IPS-18c (cell line): ENCODE measurements around the gene HLA-F.

Experiments
- H3K4me3 ChIP-seq: 2 replicates; pipeline ENCODE4 v1.7.0; 2013; ENCODE audit warnings: low read depth, mild to moderate bottlenecking, low read length, moderate library complexity; ENCODE audit not compliant: insufficient read depth
- H3K9me3 ChIP-seq: one replicate; pipeline ENCODE4 v1.6.1; 2013; ENCODE audit warnings: mild to moderate bottlenecking, low read length, moderate library complexity; ENCODE audit not compliant: control insufficient read depth, insufficient read depth

HLA-F gene

GRCh38 chr6:29710281-29710941 is 12.8 kb upstream of the HLA-F start:
- no peak overlapping the region for H3K4me3 ChIP-seq
- H3K9me3 ChIP-seq, result no peaks in the 10 kb centered on the region

GRCh38 chr6:29720863-29721262 is 2.4 kb upstream of the HLA-F start:
- Histone ChIP-seq H3K9me3 (no peaks in the 10 kb centered on the region), H3K4me3 (no peak overlapping the region)

GRCh38 chr6:29723666-29724588 is 693 bp downstream of the HLA-F start:
- Histone ChIP-seq H3K9me3 (no peaks in the 10 kb centered on the region), H3K4me3 (peak overlapping the region; percentile 72)

- no peak overlapping the region for H3K4me3 ChIP-seq
- H3K9me3 ChIP-seq, result no peaks in the 10 kb centered on the region
Measured at GRCh38 chr6:29724937-29725869, 2.0 kb downstream of the HLA-F start.

- Histone ChIP-seq H3K4me3 (no peak overlapping the region), H3K9me3 (no peaks in the 10 kb centered on the region)
Measured at GRCh38 chr6:29726001-29726400, 2.8 kb downstream of the HLA-F start.

- Histone ChIP-seq H3K4me3 (no peak overlapping the region), H3K9me3 (no peaks in the 10 kb centered on the region)
Measured at GRCh38 chr6:29726571-29727194, 3.4 kb downstream of the HLA-F start.

- no peak overlapping the region for H3K4me3 ChIP-seq
- H3K9me3 ChIP-seq, result no peaks in the 10 kb centered on the region
Measured at GRCh38 chr6:29727637-29728036, 4.4 kb downstream of the HLA-F start.

- no peaks in the 10 kb centered on the region for H3K9me3 ChIP-seq
- H3K4me3 ChIP-seq, result no peak overlapping the region
Measured at GRCh38 chr6:29728173-29728874, 5.1 kb downstream of the HLA-F start.

- no peak overlapping the region for H3K4me3 ChIP-seq
- H3K9me3 ChIP-seq, result no peaks in the 10 kb centered on the region
Measured at GRCh38 chr6:29728875-29729270, 5.6 kb downstream of the HLA-F start.

GRCh38 chr6:29729774-29730328 is 6.6 kb downstream of the HLA-F start:
- Histone ChIP-seq H3K9me3 (no peaks in the 10 kb centered on the region), H3K4me3 (no peak overlapping the region)

GRCh38 chr6:29730575-29731126 is 7.4 kb downstream of the HLA-F start:
- no peak overlapping the region for H3K4me3 ChIP-seq
- no peaks in the 10 kb centered on the region for H3K9me3 ChIP-seq

- no peak overlapping the region for H3K4me3 ChIP-seq
- no peaks in the 10 kb centered on the region for H3K9me3 ChIP-seq
Measured at GRCh38 chr6:29731281-29731680, 8.0 kb downstream of the HLA-F start.

- H3K9me3 ChIP-seq, result no peaks in the 10 kb centered on the region
- H3K4me3 ChIP-seq, result no peak overlapping the region
Measured at GRCh38 chr6:29733057-29733456, 9.8 kb downstream of the HLA-F start.

- Histone ChIP-seq H3K9me3 (no peaks in the 10 kb centered on the region), H3K4me3 (no peak overlapping the region)
Measured at GRCh38 chr6:29734046-29735018, 11.1 kb downstream of the HLA-F start.

- no peaks in the 10 kb centered on the region for H3K9me3 ChIP-seq
- H3K4me3 ChIP-seq, result no peak overlapping the region
Measured at GRCh38 chr6:29736563-29736962, 13.3 kb downstream of the HLA-F start.
